ENCODE measurements around the gene GPC5.
"Not testable (repeated sequence)": the region's sequence is repeated elsewhere in the genome, so short reads cannot be mapped to it uniquely, and the experiment has no call there.

Gene GPC5

GRCh38 chr13:91797567-91797966 lies 399.1 kb downstream of the GPC5 start:
- no peak for DNase-seq

- DNase-seq, result not testable (repeated sequence)
These were observed 399.9 kb downstream of the GPC5 start for GRCh38 chr13:91798338-91798737.

GRCh38 chr13:91801772-91802171 lies 403.4 kb downstream of the GPC5 start:
- DNase-seq, result not testable (repeated sequence)

- no peak for DNase-seq
These were observed 404.5 kb downstream of the GPC5 start for GRCh38 chr13:91802957-91803356.

- no peak for DNase-seq
These were observed 406.3 kb downstream of the GPC5 start for GRCh38 chr13:91804724-91805123.

GRCh38 chr13:91805605-91806004 lies 407.2 kb downstream of the GPC5 start:
- DNase-seq, result no peak

- DNase-seq, result no peak
These were observed 410.7 kb downstream of the GPC5 start for GRCh38 chr13:91809161-91809560.

GRCh38 chr13:91813253-91813652 lies 414.8 kb downstream of the GPC5 start:
- DNase-seq, result no peak

- DNase-seq, result no peak
These were observed 417.9 kb downstream of the GPC5 start for GRCh38 chr13:91816263-91816807.

GRCh38 chr13:91817250-91817649 lies 418.8 kb downstream of the GPC5 start:
- no peak for DNase-seq

GRCh38 chr13:91824416-91824815 lies 426.0 kb downstream of the GPC5 start:
- DNase-seq, result no peak

GRCh38 chr13:91825516-91825915 lies 427.1 kb downstream of the GPC5 start:
- no peak for DNase-seq

GRCh38 chr13:91836553-91836952 lies 438.1 kb downstream of the GPC5 start:
- DNase-seq, result no peak

- DNase-seq, result no peak
These were observed 447.2 kb downstream of the GPC5 start for GRCh38 chr13:91845612-91846011.

GRCh38 chr13:91863699-91864098 lies 465.3 kb downstream of the GPC5 start:
- DNase-seq, result no peak

GRCh38 chr13:91868351-91868750 lies 469.9 kb downstream of the GPC5 start:
- DNase-seq, result no peak

- DNase-seq, result no peak
These were observed 480.1 kb downstream of the GPC5 start for GRCh38 chr13:91878491-91878890.

GRCh38 chr13:91879360-91879759 lies 480.9 kb downstream of the GPC5 start:
- DNase-seq, result no peak

GRCh38 chr13:91882918-91883317 lies 484.5 kb downstream of the GPC5 start:
- no peak for DNase-seq

GRCh38 chr13:91889641-91890040 lies 491.2 kb downstream of the GPC5 start:
- no peak for DNase-seq

- no peak for DNase-seq
These were observed 492.7 kb downstream of the GPC5 start for GRCh38 chr13:91891141-91891540.

GRCh38 chr13:91893040-91893439 lies 494.6 kb downstream of the GPC5 start:
- DNase-seq, result no peak

- no peak for DNase-seq
These were observed 495.9 kb downstream of the GPC5 start for GRCh38 chr13:91894316-91894715.

GRCh38 chr13:91896547-91896946 lies 498.1 kb downstream of the GPC5 start:
- DNase-seq, result no peak

- not testable (repeated sequence) for DNase-seq
These were observed 500.6 kb downstream of the GPC5 start for GRCh38 chr13:91898986-91899385.

- DNase-seq, result no peak
These were observed 503.9 kb downstream of the GPC5 start for GRCh38 chr13:91902291-91902690.

Data from activated effector memory CD4-positive, alpha-beta T cell treated with anti-CD3 and anti-CD28 coated beads, Interleukin-2, amount 50 U/mL, for 16 hours (primary cell).